Measurements from ENCODE around the gene FDXR.

GRCh38 chr17:74832421-74832820 lies 40.4 kb downstream of the FDXR start:
- no peak for TF ChIP-seq POLR2A (IDR thresholded peaks at IDR 0.05)
- TF ChIP-seq CTCF (IDR thresholded peaks at IDR 0.05) = no peak
